ENCODE results near the gene GSTA3.
"Not testable (repeated sequence)": the region's sequence is repeated elsewhere in the genome, so short reads cannot be mapped to it uniquely, and the experiment has no call there.

Gene GSTA3

DNA sequence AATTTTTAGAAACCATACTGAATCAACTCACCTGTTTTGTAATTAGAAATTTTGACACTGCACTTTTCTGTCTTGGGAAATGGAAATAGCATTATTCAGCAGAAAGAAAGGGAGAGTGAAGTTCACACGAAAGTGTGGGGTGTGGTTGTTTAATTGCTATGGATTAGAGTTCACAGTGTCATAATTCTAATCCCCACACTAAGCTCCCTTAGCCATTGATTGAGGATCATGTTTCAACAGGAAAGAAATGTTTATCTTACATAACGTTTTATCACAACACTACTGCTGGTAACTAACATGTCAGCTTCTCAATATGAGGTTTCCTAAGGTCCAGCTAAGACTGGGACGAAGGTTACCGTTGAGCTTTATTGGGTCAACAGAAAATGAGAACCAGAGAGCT, 37.5 kb downstream of the GSTA3 start:
- intact Hi-C loops (cut with DNase I): no loop called here

DNA sequence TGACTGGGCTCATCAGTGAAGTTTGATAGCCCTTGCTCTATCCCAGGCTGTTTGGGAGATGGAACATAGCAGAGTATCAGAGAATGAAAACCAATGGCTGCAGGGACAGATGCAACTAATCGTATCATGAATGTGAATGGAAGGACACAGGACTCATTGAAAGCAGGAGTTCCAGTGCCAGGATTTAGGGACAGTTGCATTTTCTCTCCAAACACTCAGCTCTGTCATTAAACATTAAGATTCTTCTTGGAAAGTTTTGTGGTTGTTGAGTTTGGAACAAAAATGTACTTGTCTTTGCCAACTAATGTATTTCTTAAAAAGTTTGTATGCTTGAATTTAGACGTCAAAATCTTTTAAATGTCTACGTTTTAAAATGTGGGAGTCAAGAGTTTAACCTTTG, 37.9 kb downstream of the GSTA3 start:
- DNase-seq: no peak
- intact Hi-C loops (cut with DNase I): no loop called here

More for the DNA sequence above, 37.5 kb downstream of the GSTA3 start:
- DNase-seq: no peak

DNA sequence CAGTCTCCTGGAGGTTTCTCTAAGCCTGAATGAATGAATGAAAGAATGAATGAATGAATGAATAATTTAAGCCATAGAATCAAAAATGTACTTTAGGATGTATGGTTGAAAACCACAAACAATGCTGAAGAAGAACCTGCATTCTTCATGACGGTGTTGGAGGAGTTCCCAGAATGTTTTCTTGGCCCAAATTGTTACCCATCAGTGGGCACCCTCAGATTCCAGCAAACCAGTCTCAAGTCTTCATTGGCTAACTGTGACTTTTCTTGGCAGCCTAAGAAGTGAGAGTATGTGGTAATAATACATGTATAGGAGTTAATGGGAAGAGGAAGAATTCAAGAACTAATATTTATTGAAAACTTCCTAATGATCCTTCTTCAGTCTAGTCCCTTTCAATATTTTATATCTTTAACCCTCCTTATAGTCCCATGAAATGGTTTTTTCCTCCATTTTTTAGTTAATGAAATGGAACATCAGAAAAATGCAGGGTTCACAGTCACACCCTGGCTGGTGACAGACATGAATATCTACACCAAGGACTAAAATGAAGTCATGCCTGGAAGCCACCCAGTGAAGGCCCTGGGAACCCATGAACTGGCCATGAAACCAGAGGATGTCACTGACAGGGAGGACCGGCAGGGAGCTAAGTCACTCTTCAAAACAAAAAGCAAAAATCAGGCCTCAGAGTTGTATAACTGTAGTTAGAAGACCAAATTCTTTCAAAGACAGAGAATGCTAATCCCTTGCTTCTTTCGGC, 39.0 kb downstream of the GSTA3 start:
- DNase-seq; intact Hi-C loops (cut with DNase I): not testable (repeated sequence)

DNA sequence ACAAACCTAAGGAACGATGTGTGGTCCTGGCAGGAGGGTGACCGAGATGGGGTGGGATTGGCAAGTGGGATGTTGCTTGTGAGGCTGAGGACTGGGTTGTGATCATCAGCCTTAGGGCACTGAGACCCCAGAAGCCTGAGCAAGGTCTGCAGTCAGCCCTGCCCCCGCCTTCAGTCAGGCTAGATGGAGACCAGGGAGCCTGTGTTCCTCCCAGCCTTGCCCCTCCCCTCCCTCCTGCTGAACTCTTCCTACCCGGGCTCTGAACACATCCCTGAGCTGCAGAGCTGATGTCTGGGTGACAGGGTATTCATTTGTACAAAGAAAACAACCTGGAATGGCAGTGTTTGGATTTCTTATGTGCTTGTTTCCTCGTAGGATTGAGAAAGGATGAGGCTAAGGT, 40.6 kb downstream of the GSTA3 start:
- intact Hi-C loops (cut with DNase I): not testable (repeated sequence)

DNA sequence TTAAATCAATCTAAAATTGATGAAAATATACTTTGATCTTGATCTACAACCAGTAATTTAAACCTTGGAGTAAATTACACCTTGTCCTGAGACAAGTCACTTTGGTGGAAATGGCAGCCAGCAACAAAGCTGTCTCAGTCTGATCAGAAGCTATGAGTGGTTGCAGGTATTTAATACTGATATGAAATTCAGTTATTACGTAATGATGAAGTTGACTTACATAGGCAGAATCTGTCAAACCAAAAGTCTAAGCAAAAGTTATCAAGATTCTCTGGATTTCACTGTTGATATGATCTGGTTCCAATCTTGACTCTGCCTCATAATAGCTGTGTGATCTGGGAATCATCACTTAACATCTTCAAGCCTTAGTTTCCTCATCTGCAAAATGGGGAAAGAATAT, 41.3 kb downstream of the GSTA3 start:
- no peak for DNase-seq
- intact Hi-C loops (cut with DNase I): no loop called here

More for the DNA sequence above, 40.6 kb downstream of the GSTA3 start:
- not testable (repeated sequence) for DNase-seq

DNA sequence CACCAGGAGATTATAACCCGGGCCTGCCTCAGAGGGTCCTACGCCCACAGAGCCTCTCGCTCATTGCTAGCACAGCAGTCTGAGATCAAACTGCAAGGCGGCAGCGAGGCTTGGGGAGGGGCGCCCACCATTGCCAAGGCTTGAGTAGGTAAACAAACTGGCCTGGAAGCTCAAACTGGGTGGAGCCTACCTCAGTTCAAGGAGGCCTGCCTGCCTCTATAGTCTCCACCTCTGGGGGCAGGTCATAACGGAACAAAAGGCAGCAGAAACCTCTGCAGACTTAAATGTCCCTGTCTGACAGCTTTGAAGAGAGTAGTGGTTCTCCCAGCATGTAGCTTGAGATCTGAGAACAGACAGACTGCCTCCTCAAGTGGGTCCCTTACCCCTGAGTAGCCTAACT, 48.3 kb downstream of the GSTA3 start:
- DNase-seq; intact Hi-C loops (cut with DNase I): not testable (repeated sequence)

DNA sequence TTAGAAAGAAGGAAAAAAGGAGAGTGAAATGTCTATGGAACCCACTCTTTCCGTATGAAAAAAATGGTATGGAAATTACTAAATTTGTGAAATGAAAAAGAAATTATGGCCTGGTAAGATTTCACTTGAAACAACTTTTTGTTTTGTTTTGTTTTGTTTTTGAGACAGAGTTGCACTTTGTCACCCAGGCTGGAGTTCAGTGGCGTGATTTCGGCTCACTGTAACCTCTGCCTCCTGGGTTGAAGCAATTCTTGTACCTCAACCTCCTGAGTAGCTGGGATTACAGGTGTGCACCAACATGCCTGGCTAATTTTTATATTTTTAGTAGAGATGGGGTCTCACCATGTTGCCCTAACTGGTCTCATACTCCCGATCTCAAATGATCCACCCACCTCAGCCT, 51.1 kb downstream of the GSTA3 start:
- DNase-seq: no peak
- intact Hi-C loops (cut with DNase I): no loop called here

DNA sequence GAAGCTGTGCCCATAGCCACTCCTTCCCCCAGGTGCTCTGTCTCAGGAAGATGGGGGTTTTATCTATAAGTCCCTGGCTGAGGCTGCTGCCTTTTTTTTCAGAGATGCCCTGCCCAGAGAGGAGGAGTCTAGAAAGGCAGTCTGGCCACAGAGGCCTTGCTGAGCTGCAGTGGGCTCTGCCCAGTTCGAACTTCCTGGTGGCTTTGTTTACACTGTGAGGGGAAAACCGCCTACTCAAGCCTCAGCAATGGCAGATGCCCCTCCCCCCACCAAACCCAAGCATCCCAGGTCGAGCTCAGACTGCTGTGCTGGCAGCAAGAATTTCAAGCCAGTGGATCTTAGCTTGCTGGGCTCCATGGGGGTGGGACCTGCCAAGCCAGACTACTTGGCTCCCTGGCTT, 53.4 kb downstream of the GSTA3 start:
- DNase-seq; intact Hi-C loops (cut with DNase I): not testable (repeated sequence)

DNA sequence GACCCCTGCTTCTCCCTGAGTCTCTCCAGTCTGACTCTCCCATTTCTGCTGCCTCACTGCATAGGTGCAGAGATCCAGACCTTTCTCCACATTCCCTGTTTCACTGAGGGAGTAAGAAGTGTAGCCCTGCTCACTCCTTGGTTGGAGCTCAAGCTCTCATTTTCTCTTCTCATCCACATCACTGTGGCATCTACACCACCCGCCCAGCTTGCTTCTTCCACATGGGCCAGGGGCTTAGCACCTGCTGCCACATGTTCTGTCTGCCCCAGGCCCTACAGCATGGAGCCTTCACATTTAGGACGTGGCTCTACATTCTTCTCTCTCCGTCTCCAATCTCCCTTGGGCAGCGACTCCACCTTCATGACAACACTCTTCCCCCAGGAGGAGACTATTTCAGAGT, 60.4 kb downstream of the GSTA3 start:
- intact Hi-C loops (cut with DNase I): no loop called here
- DNase-seq: no peak

All from head of caudate nucleus (tissue), 42 donors.